Measurements from ENCODE around the gene TNS1.

GRCh38 chr2:217886720-217887309 is 116.0 kb downstream of the TNS1 start:
- TF ChIP-seq CTCF (IDR thresholded peaks at IDR 0.05) (peak; percentile 88), POLR2AphosphoS5 (IDR thresholded peaks at IDR 0.05; ENCODE audit: low read depth, low read length) (no peak), TCF7L2 (IDR thresholded peaks at IDR 0.05; ENCODE audit: low read depth, low read length) (no peak), REST (IDR thresholded peaks at IDR 0.05; ENCODE audit: insufficient read depth in 1 of 2, low read depth in 2 of 2, low read length in 1 of 2) (no peak)

All from Panc1 (cell line).